C4-2B (cell line): ENCODE results near the gene SHISA8.

Source experiments
- H3K27ac ChIP-seq: fragments of 450-650 bp; 2 replicates; pipeline ENCODE4 v1.5.1; 2017
- CTCF ChIP-seq: fragments of 450-650 bp; conservative IDR thresholded peaks from 2 replicates; pipeline ENCODE4 v1.5.1; 2017; ENCODE audit warnings: mild to moderate bottlenecking
- ZFX ChIP-seq: fragments of 450-650 bp; IDR thresholded peaks from 2 replicates; pipeline ENCODE4 v1.6.1; 2017

The SHISA8 gene

DNA sequence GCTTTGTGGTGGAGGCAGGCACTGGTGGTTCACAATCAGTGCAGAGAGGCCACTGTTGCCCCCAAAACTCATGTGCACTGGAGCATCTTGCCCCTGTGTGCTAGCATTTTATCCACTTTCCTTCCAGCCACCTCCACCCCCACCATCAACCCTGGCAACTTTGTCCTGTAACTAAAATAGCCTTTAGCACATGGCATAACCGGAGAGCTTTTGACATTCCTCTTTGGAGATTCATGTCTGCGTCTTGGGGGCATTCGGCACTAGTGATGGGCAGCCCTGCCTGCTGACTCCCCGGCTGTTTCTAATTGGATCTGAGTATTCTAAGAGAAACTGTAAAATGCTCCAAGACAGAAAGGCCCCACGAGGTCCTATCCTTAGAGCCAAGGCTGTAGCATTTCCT lies 15.8 kb downstream of the SHISA8 start:
- TF ChIP-seq CTCF, result no peak
- no peak for TF ChIP-seq ZFX
- no peak overlapping the region for H3K27ac ChIP-seq

DNA sequence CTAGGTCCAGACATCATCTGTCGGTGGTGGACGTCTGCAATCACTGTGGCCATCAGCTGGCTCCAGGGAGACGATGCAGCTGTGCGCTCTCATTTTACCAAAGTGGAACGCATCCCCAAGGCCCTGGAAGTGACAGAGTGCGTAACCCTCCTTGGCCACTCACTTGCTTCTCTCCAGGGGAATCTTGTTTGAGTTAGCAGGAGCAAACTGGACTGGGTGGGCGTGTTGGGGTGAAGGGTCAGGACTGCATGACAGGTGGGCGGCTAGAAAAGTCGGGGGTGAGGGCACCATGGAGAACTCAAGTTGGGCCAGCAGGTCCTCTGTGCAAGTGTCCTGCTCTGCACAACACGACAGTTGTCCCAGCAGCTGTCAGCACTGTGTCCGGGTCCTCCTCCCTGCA lies 16.2 kb downstream of the SHISA8 start:
- no peak overlapping the region for H3K27ac ChIP-seq
- TF ChIP-seq CTCF (no peak), ZFX (no peak)

DNA sequence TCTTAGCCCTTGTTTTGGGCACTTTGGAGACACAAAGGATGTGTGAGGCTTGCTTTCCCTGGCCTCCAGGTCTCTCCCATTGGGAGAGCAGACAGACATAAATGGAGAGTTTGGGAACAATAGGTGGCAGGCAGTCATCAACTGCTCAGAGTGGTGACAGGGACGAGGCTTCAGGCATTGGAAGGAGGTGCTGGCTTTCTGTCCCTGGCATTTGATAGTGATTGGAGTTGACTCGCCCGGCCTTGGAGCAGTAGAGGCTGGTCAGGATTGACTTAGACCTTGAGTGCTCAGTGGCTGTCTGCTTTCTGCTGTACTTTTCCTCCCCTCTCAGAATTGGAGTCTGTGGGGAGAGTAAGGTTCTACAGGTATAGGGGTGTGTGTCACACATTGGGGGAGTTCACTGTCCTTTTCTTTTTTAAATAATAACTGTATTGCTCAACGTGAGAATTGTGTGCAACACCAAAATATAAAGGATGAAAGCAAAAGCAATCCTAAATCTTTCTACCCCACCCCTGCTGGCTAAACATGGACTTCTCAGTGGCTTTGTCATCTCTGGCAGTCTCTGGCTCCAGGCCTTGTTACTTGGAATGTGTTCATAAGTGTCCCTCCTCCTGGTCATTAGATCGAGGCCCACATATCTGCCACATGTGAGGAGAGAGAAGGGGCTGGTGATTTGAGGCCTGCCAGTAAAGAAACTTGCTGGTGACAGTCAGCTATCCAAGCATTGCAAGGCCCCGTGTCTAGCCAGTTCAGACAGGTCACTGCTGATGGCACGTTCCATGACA lies 21.1 kb downstream of the SHISA8 start:
- no peak overlapping the region for H3K27ac ChIP-seq
- TF ChIP-seq CTCF (no peak), ZFX (no peak)

GRCh38 chr22:41892721-41893120 lies 22.2 kb downstream of the SHISA8 start:
- TF ChIP-seq CTCF (no peak), ZFX (no peak)
- no peak overlapping the region for H3K27ac ChIP-seq

- TF ChIP-seq ZFX, result no peak
- no peak for TF ChIP-seq CTCF
- no peak overlapping the region for H3K27ac ChIP-seq
Measured at GRCh38 chr22:41891407-41891806, 23.5 kb downstream of the SHISA8 start.

GRCh38 chr22:41888627-41889200 lies 26.2 kb downstream of the SHISA8 start:
- TF ChIP-seq ZFX (no peak), CTCF (no peak)
- H3K27ac ChIP-seq, result no peak overlapping the region

- TF ChIP-seq CTCF (no peak), ZFX (no peak)
- H3K27ac ChIP-seq, result no peak overlapping the region
Measured at GRCh38 chr22:41885516-41885915, 29.4 kb downstream of the SHISA8 start.
